ENCODE data around the gene DNAH2. TPM values are rescaled to one million over a fixed set of nuclear protein-coding genes. Genes with fewer than 3 reads are reported as not detected.

Gene DNAH2
- total and polyA plus RNA-seq, 7 donors: under 0.01 to 0.36 (median 0.30) TPM; not detected in 3

DNA sequence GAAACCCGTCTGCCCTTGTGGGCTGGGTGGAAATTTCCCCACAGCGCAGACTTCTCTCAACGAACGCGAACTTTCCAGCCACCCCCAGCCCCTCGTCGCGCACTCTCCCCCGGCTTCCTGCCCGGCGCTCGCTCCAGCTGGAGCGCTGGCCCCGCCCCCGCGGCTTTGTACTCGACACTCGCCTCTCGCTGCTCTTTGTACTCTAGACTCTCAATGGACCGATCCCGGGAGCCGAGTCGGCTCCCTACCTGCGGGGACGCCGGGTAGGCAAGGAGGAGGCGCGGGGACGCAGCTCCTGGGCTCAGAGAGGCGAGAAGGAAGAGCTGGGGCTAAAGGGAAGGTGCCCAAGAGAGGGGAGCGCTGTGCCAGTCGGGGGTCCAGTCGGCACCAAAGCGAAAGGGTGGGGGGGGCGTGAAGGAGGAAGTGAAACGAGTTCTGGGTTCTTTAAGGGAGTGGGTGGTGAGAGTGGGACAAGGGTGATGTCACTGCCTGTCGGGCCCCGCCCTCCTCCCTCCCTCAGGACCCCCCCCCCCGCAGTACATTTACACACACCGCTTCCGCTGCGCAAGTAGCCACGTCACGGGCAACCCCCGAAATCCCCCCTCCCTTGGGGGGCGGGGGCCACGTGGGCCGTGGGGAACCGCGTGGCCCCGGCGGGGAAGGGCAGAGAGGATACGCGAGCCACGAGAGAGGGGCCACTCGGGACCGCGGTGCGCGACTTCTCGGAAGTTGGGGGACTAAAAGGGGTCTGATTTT is 126.2 kb downstream of the DNAH2 start:
- TF ChIP-seq POLR2AphosphoS5 (IDR thresholded peaks at IDR 0.05) (peak; percentile 15 to 73 (median 56)), EP300 (IDR thresholded peaks at IDR 0.05) (peak in 2 of 4 donors; percentile 28 to 70), POLR2A (IDR thresholded peaks at IDR 0.05) (peak; percentile 42 to 61)
- TF ChIP-seq, protein P1, sequence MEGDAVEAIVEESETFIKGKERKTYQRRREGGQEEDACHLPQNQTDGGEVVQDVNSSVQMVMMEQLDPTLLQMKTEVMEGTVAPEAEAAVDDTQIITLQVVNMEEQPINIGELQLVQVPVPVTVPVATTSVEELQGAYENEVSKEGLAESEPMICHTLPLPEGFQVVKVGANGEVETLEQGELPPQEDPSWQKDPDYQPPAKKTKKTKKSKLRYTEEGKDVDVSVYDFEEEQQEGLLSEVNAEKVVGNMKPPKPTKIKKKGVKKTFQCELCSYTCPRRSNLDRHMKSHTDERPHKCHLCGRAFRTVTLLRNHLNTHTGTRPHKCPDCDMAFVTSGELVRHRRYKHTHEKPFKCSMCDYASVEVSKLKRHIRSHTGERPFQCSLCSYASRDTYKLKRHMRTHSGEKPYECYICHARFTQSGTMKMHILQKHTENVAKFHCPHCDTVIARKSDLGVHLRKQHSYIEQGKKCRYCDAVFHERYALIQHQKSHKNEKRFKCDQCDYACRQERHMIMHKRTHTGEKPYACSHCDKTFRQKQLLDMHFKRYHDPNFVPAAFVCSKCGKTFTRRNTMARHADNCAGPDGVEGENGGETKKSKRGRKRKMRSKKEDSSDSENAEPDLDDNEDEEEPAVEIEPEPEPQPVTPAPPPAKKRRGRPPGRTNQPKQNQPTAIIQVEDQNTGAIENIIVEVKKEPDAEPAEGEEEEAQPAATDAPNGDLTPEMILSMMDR (IDR thresholded peaks at IDR 0.05): no peak
- no peaks in the 10 kb centered on the region for H3K9me3 ChIP-seq
- peak overlapping the region; percentile 61 to 85 (median 73) for H3K4me3 ChIP-seq
- DNase-seq: peak; percentile 90
- H3K36me3 ChIP-seq: peaks cover 17 to 41% (median 33%) of the 10 kb centered on the region in 4 donors
- intact Hi-C loops (cut with DNase I): loop anchor here (1.0 to 5.0 kb wide), 3 partner anchors 9 to 601 kb away; partner anchors contain the start of genes GABARAP and KDM6B
- H3K27me3 ChIP-seq: no peaks in the 10 kb centered on the region
- peaks cover 0 to 66% (median 48%) of the 10 kb centered on the region in 4 donors for H3K4me1 ChIP-seq
- peak overlapping the region; percentile 96 to 100 (median 98) for H3K27ac ChIP-seq
- 1% methylated on average over 60 to 61 of the region's 61 CpGs for WGBS, 2 donors

DNA sequence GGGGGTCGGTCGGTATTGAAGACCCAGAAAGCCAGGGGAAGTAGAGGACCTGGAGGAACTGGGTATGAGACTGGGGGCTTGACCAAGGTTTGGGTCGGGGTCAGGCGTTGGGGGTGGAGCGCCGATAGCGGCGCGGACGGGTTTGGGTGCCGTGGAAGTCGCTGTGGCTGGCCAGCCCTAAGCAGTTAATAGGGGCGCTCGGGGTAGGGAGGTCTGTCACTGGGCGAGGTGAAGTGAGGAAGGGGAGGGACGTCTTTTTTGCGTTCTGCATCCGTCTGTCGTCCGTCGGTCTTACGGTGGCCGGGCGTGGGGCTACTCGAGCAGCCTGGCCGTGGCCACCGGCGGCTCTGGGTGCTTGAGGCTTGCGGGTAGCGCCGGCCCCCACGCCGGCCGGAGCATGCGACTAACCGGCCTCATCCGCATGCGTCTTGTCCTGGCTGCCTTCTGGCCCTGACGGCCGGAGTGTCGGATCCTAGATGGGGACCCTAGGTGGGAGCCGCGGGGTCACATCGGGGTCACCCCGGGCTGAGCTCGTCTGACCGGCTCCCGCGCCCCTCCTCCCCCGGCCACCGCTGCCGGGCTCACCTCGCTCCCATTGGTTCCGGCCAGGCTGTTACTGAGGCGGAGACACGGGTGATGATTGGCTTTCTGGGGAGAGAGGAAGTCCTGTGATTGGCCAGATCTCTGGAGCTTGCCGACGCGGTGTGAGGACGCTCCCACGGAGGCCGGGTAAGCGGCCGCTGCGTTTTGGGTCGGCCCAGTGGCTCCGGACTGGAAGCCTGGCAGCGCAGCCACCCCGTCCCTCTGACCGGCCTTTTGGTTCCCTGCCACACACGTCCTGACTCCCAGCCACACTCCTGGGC is 127.0 kb downstream of the DNAH2 start:
- peak overlapping the region; percentile 96 to 100 (median 98) for H3K27ac ChIP-seq
- intact Hi-C loops (cut with DNase I): loop anchor here (5.0 kb wide), 2 partner anchors 313 to 602 kb away; partner anchors contain the start of gene GABARAP
- peaks cover 0 to 58% (median 40%) of the 10 kb centered on the region in 4 donors for H3K4me1 ChIP-seq
- H3K36me3 ChIP-seq: peaks cover 25 to 48% (median 39%) of the 10 kb centered on the region in 4 donors
- DNase-seq: peak; percentile 97
- no peaks in the 10 kb centered on the region for H3K9me3 ChIP-seq
- 0% methylated on average over 71 of the region's 71 CpGs for WGBS, 2 donors
- TF ChIP-seq POLR2AphosphoS5 (IDR thresholded peaks at IDR 0.05): peak; percentile 81 to 99 (median 88)
- TF ChIP-seq POLR2A (IDR thresholded peaks at IDR 0.05): peak; percentile 64 to 78
- TF ChIP-seq, protein P1 (IDR thresholded peaks at IDR 0.05): no peak
- TF ChIP-seq EP300 (IDR thresholded peaks at IDR 0.05): no peak
- no peaks in the 10 kb centered on the region for H3K27me3 ChIP-seq
- H3K4me3 ChIP-seq: peak overlapping the region; percentile 61 to 85 (median 73)

DNA sequence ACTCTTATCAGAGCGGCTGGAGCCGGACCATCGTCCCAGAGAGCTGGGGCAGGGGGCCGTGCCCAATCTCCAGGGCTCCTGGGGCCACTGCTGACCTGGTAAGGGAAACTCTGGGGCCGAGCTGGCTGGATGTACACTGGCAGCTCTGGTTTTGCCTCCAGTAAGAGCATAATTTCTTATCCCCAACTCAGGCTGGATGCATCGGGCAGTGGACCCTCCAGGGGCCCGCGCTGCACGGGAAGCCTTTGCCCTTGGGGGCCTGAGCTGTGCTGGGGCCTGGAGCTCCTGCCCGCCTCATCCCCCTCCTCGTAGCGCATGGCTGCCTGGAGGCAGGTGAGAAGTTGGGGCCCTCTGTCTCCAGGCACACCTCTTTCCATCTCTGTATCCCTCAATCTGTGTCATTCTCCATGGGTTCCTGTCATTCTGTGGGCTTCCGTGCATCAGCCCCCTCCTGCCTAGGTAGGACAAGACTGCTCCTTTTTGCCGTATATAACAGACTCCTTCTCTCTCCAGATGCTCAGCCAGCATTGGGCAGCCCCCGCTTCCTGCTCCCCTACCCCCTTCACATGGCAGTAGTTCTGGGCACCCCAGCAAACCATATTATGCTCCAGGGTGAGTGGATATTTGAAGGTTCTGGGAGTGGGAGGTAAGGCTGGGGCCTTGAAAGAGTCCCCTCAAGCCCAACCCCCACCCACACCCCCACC is 128.0 kb downstream of the DNAH2 start:
- intact Hi-C loops (cut with DNase I): no loop called here
- Histone ChIP-seq H3K4me3 (peak overlapping the region in 3 of 4 donors; percentile 61 to 75 (median 71)), H3K36me3 (peaks cover 34 to 52% (median 47%) of the 10 kb centered on the region in 4 donors), H3K27me3 (no peaks in the 10 kb centered on the region), H3K9me3 (no peaks in the 10 kb centered on the region), H3K27ac (peak overlapping the region; percentile 96 to 100 (median 98)), H3K4me1 (peaks cover 0 to 48% (median 32%) of the 10 kb centered on the region in 4 donors)
- WGBS, 2 donors: 83 to 86% methylated on average over 15 of the region's 15 CpGs
- TF ChIP-seq, protein P1 (IDR thresholded peaks at IDR 0.05): no peak
- peak; percentile 69 for DNase-seq

DNA sequence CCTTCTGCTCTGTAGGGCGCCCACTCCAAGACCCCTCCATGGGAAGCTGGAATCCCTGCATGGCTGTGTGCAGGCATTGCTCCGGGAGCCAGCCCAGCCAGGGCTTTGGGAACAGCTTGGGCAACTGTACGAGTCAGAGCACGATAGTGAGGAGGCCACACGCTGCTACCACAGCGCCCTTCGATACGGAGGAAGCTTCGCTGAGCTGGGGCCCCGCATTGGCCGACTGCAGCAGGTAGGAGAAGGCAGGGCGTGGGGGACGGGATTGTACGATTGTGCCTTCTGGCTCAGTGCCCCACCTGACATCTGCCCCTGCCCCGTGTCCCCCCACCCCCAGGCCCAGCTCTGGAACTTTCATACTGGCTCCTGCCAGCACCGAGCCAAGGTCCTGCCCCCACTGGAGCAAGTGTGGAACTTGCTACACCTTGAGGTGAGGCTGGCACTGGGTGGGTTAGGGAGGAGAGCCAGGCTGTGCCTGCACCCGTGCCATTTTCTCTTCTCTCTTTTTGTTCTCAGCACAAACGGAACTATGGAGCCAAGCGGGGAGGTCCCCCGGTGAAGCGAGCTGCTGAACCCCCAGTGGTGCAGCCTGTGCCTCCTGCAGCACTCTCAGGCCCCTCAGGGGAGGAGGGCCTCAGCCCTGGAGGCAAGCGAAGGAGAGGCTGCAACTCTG is 128.7 kb downstream of the DNAH2 start:
- Histone ChIP-seq H3K4me3 (no peak overlapping the region), H3K4me1 (peaks cover 0 to 43% (median 26%) of the 10 kb centered on the region in 4 donors), H3K9me3 (no peaks in the 10 kb centered on the region), H3K27ac (peak overlapping the region; percentile 96 to 100 (median 98)), H3K27me3 (no peaks in the 10 kb centered on the region), H3K36me3 (peaks cover 34 to 59% (median 50%) of the 10 kb centered on the region in 4 donors)
- WGBS, 2 donors: 86 to 91% methylated on average over 22 of the region's 22 CpGs
- intact Hi-C loops (cut with DNase I): no loop called here
- TF ChIP-seq POLR2AphosphoS5 (IDR thresholded peaks at IDR 0.05) (no peak), POLR2A (IDR thresholded peaks at IDR 0.05) (no peak), EP300 (IDR thresholded peaks at IDR 0.05) (no peak)
- TF ChIP-seq, protein P1 (IDR thresholded peaks at IDR 0.05): no peak
- DNase-seq: peak; percentile 69

Data from sigmoid colon (tissue), 7 donors.